ENCODE results near the gene ANO9. TPM values are rescaled to one million over a fixed set of nuclear protein-coding genes. Genes with fewer than 3 reads are reported as not detected.

Gene ANO9
- total and polyA plus RNA-seq, 5 donors: 0.14 to 0.46 (median 0.20) TPM

GRCh38 chr11:379205-380094, 62.4 kb downstream of the ANO9 start:
- no peak overlapping the region for H3K4me3 ChIP-seq (ENCODE audit: low read length)
- WGBS: 91% methylated on average over 87 of the region's 87 CpGs
- intact Hi-C loops (cut with DNase I): no loop called here

GRCh38 chr11:377883-378500, 63.8 kb downstream of the ANO9 start:
- DNase-seq (no peak), ATAC-seq (no peak)
- intact Hi-C loops (cut with DNase I): no loop called here
- Histone ChIP-seq H3K9me3 (ENCODE audit: control insufficient read depth, low read length) (no peaks in the 10 kb centered on the region), H3K4me3 (ENCODE audit: low read length) (no peak overlapping the region), H3K27ac (ENCODE audit: low read length) (no peak overlapping the region), H3K4me1 (ENCODE audit: control insufficient read depth, insufficient read depth, low read length) (no peaks in the 10 kb centered on the region), H3K27me3 (ENCODE audit: control insufficient read depth, insufficient read depth) (no peaks in the 10 kb centered on the region)
- 82% methylated on average over 11 of the region's 11 CpGs for WGBS

More at GRCh38 chr11:379205-380094, 62.4 kb downstream of the ANO9 start:
- H3K27ac ChIP-seq (ENCODE audit: low read length): no peak overlapping the region
- no peaks in the 10 kb centered on the region for H3K27me3 ChIP-seq (ENCODE audit: control insufficient read depth, insufficient read depth)
- ATAC-seq (no peak), DNase-seq (peak in 2 of 3 donors; percentile 51 to 55)
- H3K4me1 ChIP-seq (ENCODE audit: control insufficient read depth, insufficient read depth, low read length): no peaks in the 10 kb centered on the region
- H3K9me3 ChIP-seq (ENCODE audit: control insufficient read depth, low read length): no peaks in the 10 kb centered on the region

GRCh38 chr11:377174-377865, 64.5 kb downstream of the ANO9 start:
- 91% methylated on average over 44 of the region's 44 CpGs for WGBS
- intact Hi-C loops (cut with DNase I): no loop called here
- ATAC-seq (no peak), DNase-seq (peak in 2 of 3 donors; percentile 51 to 62)
- Histone ChIP-seq H3K9me3 (ENCODE audit: control insufficient read depth, low read length) (no peaks in the 10 kb centered on the region), H3K4me1 (ENCODE audit: control insufficient read depth, insufficient read depth, low read length) (no peaks in the 10 kb centered on the region), H3K27ac (ENCODE audit: low read length) (no peak overlapping the region), H3K27me3 (ENCODE audit: control insufficient read depth, insufficient read depth) (no peaks in the 10 kb centered on the region), H3K4me3 (ENCODE audit: low read length) (no peak overlapping the region)

GRCh38 chr11:376531-377173, 65.2 kb downstream of the ANO9 start:
- H3K27me3 ChIP-seq (ENCODE audit: control insufficient read depth, insufficient read depth): no peaks in the 10 kb centered on the region
- DNase-seq: peak in 2 of 3 donors; percentile 31 to 36

GRCh38 chr11:375065-376025, 66.5 kb downstream of the ANO9 start:
- Histone ChIP-seq H3K4me3 (ENCODE audit: low read length) (no peak overlapping the region), H3K9me3 (ENCODE audit: control insufficient read depth, low read length) (no peaks in the 10 kb centered on the region), H3K27ac (ENCODE audit: low read length) (no peak overlapping the region), H3K27me3 (ENCODE audit: control insufficient read depth, insufficient read depth) (no peaks in the 10 kb centered on the region), H3K4me1 (ENCODE audit: control insufficient read depth, insufficient read depth, low read length) (no peaks in the 10 kb centered on the region)
- ATAC-seq: no peak
- intact Hi-C loops (cut with DNase I): no loop called here
- DNase-seq: peak; percentile 13 to 49 (median 37)
- 94% methylated on average over 41 of the region's 41 CpGs for WGBS

More at GRCh38 chr11:376531-377173, 65.2 kb downstream of the ANO9 start:
- no peak overlapping the region for H3K27ac ChIP-seq (ENCODE audit: low read length)
- intact Hi-C loops (cut with DNase I): no loop called here
- H3K4me3 ChIP-seq (ENCODE audit: low read length): no peak overlapping the region
- H3K4me1 ChIP-seq (ENCODE audit: control insufficient read depth, insufficient read depth, low read length): no peaks in the 10 kb centered on the region
- WGBS: 95% methylated on average over 70 of the region's 70 CpGs
- no peaks in the 10 kb centered on the region for H3K9me3 ChIP-seq (ENCODE audit: control insufficient read depth, low read length)
- ATAC-seq: no peak

- Histone ChIP-seq H3K27me3 (ENCODE audit: control insufficient read depth, insufficient read depth) (no peaks in the 10 kb centered on the region), H3K4me3 (ENCODE audit: low read length) (no peak overlapping the region), H3K4me1 (ENCODE audit: control insufficient read depth, insufficient read depth, low read length) (no peaks in the 10 kb centered on the region), H3K27ac (ENCODE audit: low read length) (no peak overlapping the region), H3K9me3 (ENCODE audit: control insufficient read depth, low read length) (no peaks in the 10 kb centered on the region)
- WGBS: 80% methylated on average over 23 of the region's 23 CpGs
- no peak for ATAC-seq
- DNase-seq: peak; percentile 11 to 56 (median 34)
- intact Hi-C loops (cut with DNase I): no loop called here
These were observed 67.9 kb downstream of the ANO9 start for GRCh38 chr11:373716-374551.

- no peaks in the 10 kb centered on the region for H3K4me1 ChIP-seq (ENCODE audit: control insufficient read depth, insufficient read depth, low read length)
- ATAC-seq (no peak), DNase-seq (peak; percentile 10 to 51 (median 35))
- intact Hi-C loops (cut with DNase I): no loop called here
- H3K27ac ChIP-seq (ENCODE audit: low read length): no peak overlapping the region
- no peaks in the 10 kb centered on the region for H3K27me3 ChIP-seq (ENCODE audit: control insufficient read depth, insufficient read depth)
- no peaks in the 10 kb centered on the region for H3K9me3 ChIP-seq (ENCODE audit: control insufficient read depth, low read length)
- no peak overlapping the region for H3K4me3 ChIP-seq (ENCODE audit: low read length)
- 85% methylated on average over 41 of the region's 41 CpGs for WGBS
These were observed 68.7 kb downstream of the ANO9 start for GRCh38 chr11:372809-373715.

GRCh38 chr11:371716-372590, 69.9 kb downstream of the ANO9 start:
- no peaks in the 10 kb centered on the region for H3K9me3 ChIP-seq (ENCODE audit: control insufficient read depth, low read length)
- ATAC-seq (no peak), DNase-seq (peak; percentile 21 to 46 (median 38))
- H3K27me3 ChIP-seq (ENCODE audit: control insufficient read depth, insufficient read depth): no peaks in the 10 kb centered on the region
- 84% methylated on average over 19 of the region's 19 CpGs for WGBS
- H3K27ac ChIP-seq (ENCODE audit: low read length): no peak overlapping the region
- H3K4me3 ChIP-seq (ENCODE audit: low read length): no peak overlapping the region
- intact Hi-C loops (cut with DNase I): no loop called here
- H3K4me1 ChIP-seq (ENCODE audit: control insufficient read depth, insufficient read depth, low read length): no peaks in the 10 kb centered on the region
